ENCODE data around the gene MYH9.

The MYH9 gene

GRCh38 chr22:36385491-36386350 lies 2.0 kb downstream of the MYH9 start:
- DNase-seq = no peak

GRCh38 chr22:36384766-36385481 lies 2.8 kb downstream of the MYH9 start:
- DNase-seq = no peak

GRCh38 chr22:36383110-36383581 lies 4.6 kb downstream of the MYH9 start:
- DNase-seq = peak; percentile 62

- DNase-seq = no peak
Measured at GRCh38 chr22:36381513-36382128, 6.1 kb downstream of the MYH9 start.

- DNase-seq = no peak
Measured at GRCh38 chr22:36379593-36380361, 8.0 kb downstream of the MYH9 start.

GRCh38 chr22:36378869-36379217 lies 8.9 kb downstream of the MYH9 start:
- DNase-seq = no peak

GRCh38 chr22:36378080-36378868 lies 9.5 kb downstream of the MYH9 start:
- no peak for DNase-seq

- no peak for DNase-seq
Measured at GRCh38 chr22:36377022-36377631, 10.6 kb downstream of the MYH9 start.

- no peak for DNase-seq
Measured at GRCh38 chr22:36376265-36376664, 11.5 kb downstream of the MYH9 start.

GRCh38 chr22:36375071-36375980 lies 12.4 kb downstream of the MYH9 start:
- DNase-seq = no peak

GRCh38 chr22:36374603-36375024 lies 13.2 kb downstream of the MYH9 start:
- no peak for DNase-seq

- no peak for DNase-seq
Measured at GRCh38 chr22:36373258-36373579, 14.5 kb downstream of the MYH9 start.

GRCh38 chr22:36371920-36372319 lies 15.8 kb downstream of the MYH9 start:
- no peak for DNase-seq

GRCh38 chr22:36369922-36370791 lies 17.6 kb downstream of the MYH9 start:
- no peak for DNase-seq

GRCh38 chr22:36369004-36369921 lies 18.5 kb downstream of the MYH9 start:
- DNase-seq = no peak

- no peak for DNase-seq
Measured at GRCh38 chr22:36368359-36368983, 19.3 kb downstream of the MYH9 start.

- no peak for DNase-seq
Measured at GRCh38 chr22:36367479-36367878, 20.3 kb downstream of the MYH9 start.

- no peak for DNase-seq
Measured at GRCh38 chr22:36367066-36367465, 20.7 kb downstream of the MYH9 start.

All from activated CD4-positive, CD25-positive, alpha-beta regulatory T cell treated with anti-CD3 and anti-CD28 coated beads, Interleukin-2, amount 50 U/mL, for 72 hours (primary cell).